Muscle layer of colon (tissue), 2 donors: ENCODE results near the gene SLC30A10.

Experiments
- H3K27ac ChIP-seq: one replicate; pipeline ENCODE4 v1.7.0; 2013; ENCODE audit warnings: low read depth, mild to moderate bottlenecking, low read length, moderate library complexity
- H3K27me3 ChIP-seq, 2 donors: one replicate each; pipeline ENCODE4 v1.7.0; 2013; ENCODE audit warnings: low read length in 2 of 2, mild to moderate bottlenecking in 2 of 2; ENCODE audit not compliant: insufficient read depth in 2 of 2, control insufficient read depth in 1 of 2
- H3K36me3 ChIP-seq: one replicate; pipeline ENCODE4 v1.7.0; 2013; ENCODE audit warnings: mild to moderate bottlenecking, low read length; ENCODE audit not compliant: insufficient read depth
- H3K4me1 ChIP-seq: one replicate; pipeline ENCODE4 v1.7.0; 2013; ENCODE audit warnings: mild to moderate bottlenecking, low read length; ENCODE audit not compliant: insufficient read depth
- H3K4me3 ChIP-seq, 2 donors: one replicate each; pipeline ENCODE4 v1.7.0; 2013; ENCODE audit warnings: low read length in 2 of 2, low read depth in 1 of 2, mild to moderate bottlenecking in 1 of 2, moderate library complexity in 1 of 2
- H3K9ac ChIP-seq: one replicate; pipeline ENCODE4 v1.7.0; 2013; ENCODE audit warnings: low read length
- H3K9me3 ChIP-seq: one replicate; pipeline ENCODE4 v1.7.0; 2013; ENCODE audit warnings: mild to moderate bottlenecking, low read length
- donor health status: abdominal sarcoma.
- donor health status: Adenocarcinoma of cecum.

Gene SLC30A10

DNA sequence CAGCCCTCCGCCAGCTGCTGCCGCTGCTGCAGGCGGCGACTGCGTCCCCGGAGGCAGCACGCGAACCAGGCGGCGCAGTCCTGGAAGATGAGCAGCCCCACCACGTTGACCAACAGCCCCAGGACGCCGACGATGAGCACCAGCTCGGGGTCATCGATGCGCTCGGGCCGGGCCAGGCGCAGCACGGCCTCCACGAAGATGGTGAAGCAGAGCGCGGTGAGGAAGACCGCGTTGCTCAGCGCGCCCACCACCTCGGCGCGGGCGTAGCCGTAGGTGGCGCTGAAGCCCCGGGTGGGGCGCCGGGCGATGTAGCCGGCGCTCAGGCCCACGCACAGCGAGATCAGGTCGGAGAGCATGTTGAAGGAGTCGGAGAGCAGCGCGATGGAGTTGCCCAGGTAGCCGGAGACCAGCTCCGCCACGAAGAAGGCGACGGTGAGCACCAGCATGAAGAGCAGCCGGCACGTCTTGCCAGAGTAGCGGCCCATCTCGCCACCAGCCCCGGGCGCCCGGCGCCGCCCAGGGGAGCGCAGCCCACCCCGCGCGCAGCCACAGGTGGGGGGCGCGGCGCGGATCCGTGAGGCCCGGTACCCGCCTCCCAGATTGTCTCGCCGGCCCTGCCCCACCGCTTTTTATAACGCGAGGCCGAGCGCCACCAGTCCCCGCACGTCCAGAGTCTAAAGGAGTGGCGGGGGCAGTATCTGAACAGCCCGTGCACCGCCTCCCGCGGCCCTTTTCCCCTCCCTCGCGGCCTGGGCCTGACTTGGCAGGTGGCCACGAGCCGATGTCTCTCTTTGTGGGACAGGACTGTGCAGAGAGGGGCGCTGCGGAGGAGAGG lies at the start of gene SLC30A10:
Gene SLC30A10, minus strand, starts transcription at position 602 of the 835 bp plus-strand sequence. Its CDS starts 117 bp downstream, at position 485.
- Histone ChIP-seq H3K9ac (no peak within 1 kb of the TSS), H3K27me3 (peaks cover 10 to 19% of the 10 kb centered on the region in 2 donors), H3K9me3 (no peaks in the 10 kb centered on the region), H3K27ac (no peak within 1 kb of the TSS), H3K4me3 (peak within 1 kb of the TSS; percentile 41 to 49), H3K4me1 (no peaks in the 10 kb centered on the region), H3K36me3 (no peaks in the 10 kb centered on the region)

DNA sequence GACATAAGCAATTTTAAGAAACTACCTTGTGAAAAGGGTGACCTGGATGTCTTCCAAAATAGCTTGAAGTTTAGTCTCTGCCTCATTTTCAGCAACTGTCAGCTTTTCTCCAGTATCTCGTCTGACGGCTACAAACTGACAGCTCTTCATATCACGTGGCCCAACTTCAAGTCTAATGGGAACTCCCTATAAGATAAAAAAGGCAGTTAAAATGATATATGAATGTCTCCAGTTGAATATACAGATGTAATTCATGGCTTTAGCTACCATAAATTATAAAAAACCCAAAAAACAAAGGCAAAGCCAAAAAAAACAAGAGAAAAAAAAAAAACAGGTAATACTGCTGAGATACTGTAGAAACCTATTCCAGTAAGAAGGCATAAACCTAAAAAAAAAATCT lies 44.9 kb upstream of the SLC30A10 start:
- peaks cover 43% of the 10 kb centered on the region for H3K36me3 ChIP-seq

DNA sequence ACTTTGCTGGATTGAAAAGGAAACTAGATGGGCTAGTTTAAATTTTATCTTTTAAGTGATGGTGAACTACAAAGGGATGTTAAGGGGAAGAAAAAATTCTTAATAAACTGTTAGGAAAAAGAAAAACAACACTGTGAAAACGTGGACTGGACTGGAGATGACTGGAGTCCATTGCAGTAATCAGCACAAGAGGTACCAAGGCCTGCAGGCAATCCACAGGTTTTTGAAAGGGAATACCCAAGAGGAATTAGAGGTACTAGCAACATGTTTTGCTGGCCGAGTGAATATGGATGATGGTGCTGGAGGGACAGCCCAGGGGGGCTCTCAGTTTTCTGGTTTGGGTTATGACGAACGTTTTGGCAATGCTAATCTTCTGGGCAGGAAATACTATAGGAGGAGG lies 39.0 kb upstream of the SLC30A10 start:
- Histone ChIP-seq H3K27me3 (no peaks in the 10 kb centered on the region), H3K36me3 (peaks cover 11% of the 10 kb centered on the region), H3K4me1 (no peaks in the 10 kb centered on the region), H3K4me3 (no peak overlapping the region), H3K9me3 (no peaks in the 10 kb centered on the region), H3K27ac (no peak overlapping the region), H3K9ac (no peak overlapping the region)

More for the DNA sequence above, 44.9 kb upstream of the SLC30A10 start:
- Histone ChIP-seq H3K27me3 (no peaks in the 10 kb centered on the region), H3K9me3 (no peaks in the 10 kb centered on the region), H3K4me3 (no peak overlapping the region), H3K4me1 (no peaks in the 10 kb centered on the region), H3K27ac (no peak overlapping the region), H3K9ac (no peak overlapping the region)

DNA sequence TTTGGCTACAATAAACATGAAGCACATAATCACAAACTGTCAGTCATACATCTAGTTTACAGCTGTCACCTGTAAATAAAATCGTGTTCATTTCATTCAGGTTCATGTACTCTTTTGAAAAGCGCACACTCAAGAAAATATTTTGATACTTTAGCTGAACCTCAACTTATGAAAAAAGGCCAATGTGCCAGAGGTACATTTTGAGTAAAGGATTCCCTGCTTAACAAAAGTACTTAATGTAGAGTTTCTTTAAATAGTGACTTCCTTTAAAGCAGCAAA lies 37.7 kb upstream of the SLC30A10 start:
- Histone ChIP-seq H3K27ac (no peak overlapping the region), H3K4me1 (no peaks in the 10 kb centered on the region), H3K36me3 (peaks cover 11% of the 10 kb centered on the region), H3K27me3 (no peaks in the 10 kb centered on the region), H3K9me3 (no peaks in the 10 kb centered on the region), H3K4me3 (no peak overlapping the region), H3K9ac (no peak overlapping the region)

DNA sequence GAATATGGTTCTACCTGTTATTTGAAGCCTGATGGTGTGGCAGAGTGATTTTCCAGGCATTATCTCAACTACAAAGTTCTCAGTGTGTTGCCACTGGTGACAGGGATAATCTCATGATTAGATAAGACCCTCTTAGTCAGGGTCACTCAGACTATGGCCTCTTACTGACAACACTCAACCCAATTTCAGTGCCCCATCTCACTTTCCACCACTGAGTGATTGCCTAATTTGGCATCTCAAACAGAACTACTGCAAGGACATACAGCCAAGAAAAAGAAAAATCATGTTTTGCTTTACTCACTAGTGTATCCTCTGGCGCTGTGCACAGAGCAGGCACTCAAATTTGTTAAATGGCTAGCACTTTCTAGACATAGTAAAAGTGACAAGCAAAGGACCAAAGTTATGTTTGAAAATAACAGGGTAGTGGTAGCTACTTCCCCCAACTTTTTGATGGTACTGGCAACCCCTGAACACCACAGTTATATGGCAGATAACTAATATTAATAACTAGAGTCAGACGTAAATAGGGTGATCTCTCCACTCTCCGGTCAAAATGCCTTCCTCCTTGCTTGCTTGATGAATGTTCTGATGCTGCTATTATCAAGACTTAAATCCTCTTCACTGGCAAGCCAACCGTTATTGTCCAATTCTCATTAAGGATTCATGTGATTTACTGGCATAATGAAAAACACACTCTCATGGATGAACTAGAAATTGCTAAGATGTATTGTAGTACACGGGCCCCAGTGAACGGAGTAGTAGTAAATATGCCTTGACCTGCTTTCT lies 37.1 kb upstream of the SLC30A10 start:
- no peaks in the 10 kb centered on the region for H3K9me3 ChIP-seq
- H3K36me3 ChIP-seq: peaks cover 9% of the 10 kb centered on the region
- H3K27me3 ChIP-seq: no peaks in the 10 kb centered on the region

DNA sequence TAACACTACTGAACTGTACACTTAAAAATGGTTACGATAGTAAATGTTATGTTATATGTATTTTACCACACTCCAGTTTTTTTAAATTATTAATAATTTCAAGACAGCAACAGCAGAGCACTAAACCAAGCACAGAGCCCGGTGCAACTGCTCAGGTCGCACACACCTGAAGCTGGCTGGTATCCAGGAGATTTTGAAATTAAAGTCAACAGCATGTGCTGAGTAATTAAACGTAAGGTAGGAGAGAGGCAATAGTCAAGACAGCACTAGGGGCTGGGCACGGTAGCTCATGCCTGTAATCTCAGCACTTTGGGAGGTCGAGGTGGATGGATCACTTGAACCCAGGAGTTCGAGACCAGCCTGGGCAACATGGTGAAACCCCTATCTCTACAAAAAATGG lies 35.1 kb upstream of the SLC30A10 start:
- no peak overlapping the region for H3K9ac ChIP-seq
- no peaks in the 10 kb centered on the region for H3K27me3 ChIP-seq
- H3K4me3 ChIP-seq: no peak overlapping the region
- no peaks in the 10 kb centered on the region for H3K9me3 ChIP-seq
- no peaks in the 10 kb centered on the region for H3K4me1 ChIP-seq
- H3K27ac ChIP-seq: no peak overlapping the region
- no peaks in the 10 kb centered on the region for H3K36me3 ChIP-seq

More for the DNA sequence above, 37.1 kb upstream of the SLC30A10 start:
- no peak overlapping the region for H3K4me3 ChIP-seq
- H3K27ac ChIP-seq: no peak overlapping the region
- no peak overlapping the region for H3K9ac ChIP-seq
- no peaks in the 10 kb centered on the region for H3K4me1 ChIP-seq

DNA sequence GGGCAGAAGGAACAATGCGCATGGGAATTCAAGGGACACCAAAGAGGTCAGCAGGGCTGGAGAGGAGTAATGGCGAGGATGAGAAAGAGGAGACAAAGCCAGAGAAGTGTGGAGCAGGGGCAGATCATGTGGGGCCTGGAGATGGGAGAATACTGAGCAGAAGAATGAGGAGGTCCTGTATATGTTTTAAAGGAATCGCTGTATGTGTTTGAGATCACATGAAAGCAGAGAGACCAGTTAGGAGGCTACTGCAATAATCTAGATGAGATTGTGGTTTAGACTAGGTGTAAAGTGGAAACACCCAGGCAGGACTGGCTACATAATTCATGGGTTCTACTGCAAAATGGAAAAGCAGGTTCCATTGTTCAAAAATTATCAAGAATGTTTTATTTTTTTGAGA lies 33.3 kb upstream of the SLC30A10 start:
- no peak overlapping the region for H3K27ac ChIP-seq
- no peak overlapping the region for H3K9ac ChIP-seq
- H3K36me3 ChIP-seq: no peaks in the 10 kb centered on the region
- no peaks in the 10 kb centered on the region for H3K27me3 ChIP-seq
- no peaks in the 10 kb centered on the region for H3K4me1 ChIP-seq
- no peaks in the 10 kb centered on the region for H3K9me3 ChIP-seq
- H3K4me3 ChIP-seq: no peak overlapping the region

DNA sequence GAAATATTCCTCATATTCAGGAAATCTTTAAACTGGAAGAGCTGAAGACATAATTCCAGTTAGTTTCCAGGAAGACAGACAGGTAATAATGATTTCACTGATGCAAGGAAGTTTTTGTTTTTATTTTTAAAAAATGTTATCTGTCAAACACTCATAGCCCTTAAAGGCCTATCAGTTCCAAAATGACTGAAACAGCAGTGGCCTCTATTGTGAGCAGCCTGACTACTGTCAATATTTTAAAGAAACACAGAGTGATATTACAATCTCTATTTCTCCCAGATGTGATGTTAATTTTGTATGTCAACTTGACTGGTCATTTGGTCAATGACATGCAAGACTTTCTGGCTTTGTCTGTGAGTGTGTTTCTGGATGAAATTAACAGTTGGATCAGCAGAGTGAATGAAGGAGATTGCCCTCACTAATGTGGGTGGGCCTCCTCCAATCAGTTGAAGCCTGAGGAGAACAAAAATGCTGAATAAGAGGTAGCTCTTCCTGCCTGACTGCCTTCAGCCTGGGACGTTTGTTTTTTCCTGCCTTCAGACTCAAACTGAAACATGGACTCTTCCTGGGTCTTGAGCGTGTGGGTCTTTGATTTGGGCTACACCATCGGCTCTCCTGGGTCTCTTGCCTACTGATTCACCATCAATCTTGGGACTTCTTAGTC lies 31.3 kb upstream of the SLC30A10 start:
- Histone ChIP-seq H3K27ac (no peak overlapping the region), H3K9ac (no peak overlapping the region), H3K4me3 (no peak overlapping the region), H3K4me1 (no peaks in the 10 kb centered on the region), H3K9me3 (no peaks in the 10 kb centered on the region), H3K27me3 (no peaks in the 10 kb centered on the region), H3K36me3 (no peaks in the 10 kb centered on the region)

DNA sequence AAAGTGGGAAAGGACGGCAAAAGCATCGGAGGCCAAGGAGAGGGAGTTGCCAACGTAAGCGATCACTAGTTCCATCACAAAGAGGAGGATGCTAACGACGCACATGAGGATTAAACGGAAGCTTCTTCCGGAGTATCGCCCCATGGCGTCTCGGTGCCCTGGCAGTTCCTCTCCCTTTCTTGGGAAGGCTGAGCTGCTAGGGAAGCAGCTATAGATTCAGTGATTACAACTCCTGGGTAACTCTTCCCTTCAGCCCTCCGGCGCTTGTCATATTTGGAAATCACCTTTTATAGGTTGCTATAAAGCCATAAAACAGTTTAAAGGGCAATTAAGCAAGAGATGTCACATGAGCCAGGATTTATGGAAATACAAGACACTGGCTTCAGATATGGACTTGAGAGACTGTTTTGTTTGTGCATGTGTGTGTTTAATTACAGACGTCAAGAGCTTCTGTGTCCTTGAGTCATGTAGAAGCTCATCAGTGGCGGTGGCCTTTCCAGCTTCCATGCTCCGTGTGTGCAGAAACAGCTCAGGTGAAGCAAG lies 30.6 kb upstream of the SLC30A10 start:
- H3K27me3 ChIP-seq: no peaks in the 10 kb centered on the region
- no peaks in the 10 kb centered on the region for H3K9me3 ChIP-seq
- no peak overlapping the region for H3K27ac ChIP-seq
- H3K9ac ChIP-seq: no peak overlapping the region
- no peaks in the 10 kb centered on the region for H3K4me1 ChIP-seq
- H3K36me3 ChIP-seq: no peaks in the 10 kb centered on the region
- H3K4me3 ChIP-seq: no peak overlapping the region

DNA sequence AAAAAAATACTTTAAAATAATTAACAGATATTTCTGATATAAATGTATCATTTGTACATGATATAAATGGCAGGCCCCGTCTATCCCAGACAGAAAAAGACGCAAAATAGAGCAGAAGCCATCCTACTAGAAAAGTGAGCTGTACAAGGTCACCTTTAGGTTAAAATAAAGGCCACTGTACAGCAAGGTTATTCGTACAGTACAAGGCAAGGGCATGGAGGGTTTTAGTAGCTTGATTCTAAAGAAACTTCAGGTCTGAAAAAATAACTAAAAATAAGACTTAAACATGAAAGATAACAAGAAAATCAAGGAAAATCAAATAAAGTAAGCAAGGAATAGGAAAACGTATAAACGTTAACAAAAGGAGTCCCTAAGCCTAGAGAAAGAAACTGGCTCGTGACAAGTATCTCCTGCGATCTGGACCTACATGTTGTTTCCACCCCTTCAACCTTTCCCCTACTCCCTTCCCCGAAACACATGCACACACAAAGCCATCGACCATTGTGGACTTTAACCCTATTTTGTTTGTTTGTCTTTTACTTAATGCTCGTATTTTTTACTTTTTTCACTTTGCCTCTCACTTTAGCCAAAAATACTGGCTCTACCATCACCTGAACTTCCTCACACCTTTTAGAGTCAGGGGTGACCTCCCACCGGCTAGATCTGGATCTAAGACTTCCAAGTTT lies 26.5 kb upstream of the SLC30A10 start:
- Histone ChIP-seq H3K27me3 (no peaks in the 10 kb centered on the region), H3K27ac (no peak overlapping the region), H3K9ac (no peak overlapping the region), H3K36me3 (no peaks in the 10 kb centered on the region), H3K4me3 (no peak overlapping the region), H3K9me3 (no peaks in the 10 kb centered on the region), H3K4me1 (no peaks in the 10 kb centered on the region)

DNA sequence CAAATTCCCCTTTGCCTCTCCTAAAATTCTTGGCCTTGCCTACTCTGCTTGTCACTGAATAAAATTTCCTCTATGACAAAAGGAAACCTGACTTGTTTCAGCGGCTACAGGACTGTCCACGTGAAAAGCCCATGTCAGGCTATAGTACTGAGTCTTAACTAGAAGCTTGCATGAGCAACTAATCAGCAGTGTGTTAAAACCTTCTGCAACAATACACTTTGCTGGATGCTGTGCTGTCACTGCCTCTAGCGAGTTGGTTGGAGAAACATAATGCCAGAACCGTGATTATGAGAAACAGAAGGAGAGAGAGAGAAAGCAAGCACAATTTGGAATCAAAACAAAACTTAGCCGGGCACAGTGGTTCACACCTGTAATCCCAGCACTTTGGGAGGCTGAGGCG lies 25.7 kb upstream of the SLC30A10 start:
- H3K9me3 ChIP-seq: no peaks in the 10 kb centered on the region
- H3K9ac ChIP-seq: no peak overlapping the region
- no peak overlapping the region for H3K4me3 ChIP-seq
- H3K4me1 ChIP-seq: no peaks in the 10 kb centered on the region
- H3K36me3 ChIP-seq: no peaks in the 10 kb centered on the region
- H3K27ac ChIP-seq: no peak overlapping the region
- no peaks in the 10 kb centered on the region for H3K27me3 ChIP-seq
